HuH-7.5 (cell line): ENCODE results near the gene PRR33.

Source experiments
- DNase-seq: peaks from one replicate; pipeline ENCODE4 v3.0.0; 2011; ENCODE audit warnings: low spot score

The PRR33 gene

GRCh38 chr11:1916132-1916985, 24.7 kb upstream of the PRR33 start:
- no peak for DNase-seq

GRCh38 chr11:1915795-1916131, 24.1 kb upstream of the PRR33 start:
- DNase-seq: no peak

GRCh38 chr11:1913271-1914060, 21.8 kb upstream of the PRR33 start:
- DNase-seq: no peak

- DNase-seq: no peak
Observed at GRCh38 chr11:1912289-1912878, 20.7 kb upstream of the PRR33 start.

GRCh38 chr11:1909524-1909923, 17.8 kb upstream of the PRR33 start:
- no peak for DNase-seq

- no peak for DNase-seq
Observed at GRCh38 chr11:1908618-1909017, 16.9 kb upstream of the PRR33 start.

- DNase-seq: no peak
Observed at GRCh38 chr11:1906611-1907423, 15.1 kb upstream of the PRR33 start.

- no peak for DNase-seq
Observed at GRCh38 chr11:1906181-1906580, 14.5 kb upstream of the PRR33 start.

- no peak for DNase-seq
Observed at GRCh38 chr11:1899686-1900085, 8.0 kb upstream of the PRR33 start.

GRCh38 chr11:1899090-1899489, 7.4 kb upstream of the PRR33 start:
- no peak for DNase-seq

GRCh38 chr11:1896923-1897322, 5.2 kb upstream of the PRR33 start:
- DNase-seq: no peak

GRCh38 chr11:1896468-1896867, 4.8 kb upstream of the PRR33 start:
- DNase-seq: no peak

GRCh38 chr11:1894759-1895158, 3.1 kb upstream of the PRR33 start:
- no peak for DNase-seq

- DNase-seq: no peak
Observed at GRCh38 chr11:1893581-1894359, 2.1 kb upstream of the PRR33 start.

- DNase-seq: no peak
Observed at GRCh38 chr11:1892558-1892957, 863 bp upstream of the PRR33 start.

GRCh38 chr11:1892116-1892515, 421 bp upstream of the PRR33 start:
- DNase-seq: no peak

- no peak for DNase-seq
Observed at GRCh38 chr11:1890856-1891830, 552 bp downstream of the PRR33 start.

GRCh38 chr11:1889941-1890855, 1.5 kb downstream of the PRR33 start:
- no peak for DNase-seq
